NT2/D1 (cell line): Measurements from ENCODE around the gene PTPRF.

Experiments
- DNase-seq: peaks from one replicate; pipeline ENCODE4 v3.0.0-alpha.2; 2011; ENCODE audit warnings: low read depth, low spot score
- H3K27me3 ChIP-seq: 2 replicates; pipeline ENCODE4 v1.6.0; 2011; ENCODE audit warnings: mild to moderate bottlenecking; ENCODE audit not compliant: insufficient read length, insufficient read depth
- H3K36me3 ChIP-seq: 2 replicates; pipeline ENCODE4 v1.6.1; 2011; ENCODE audit warnings: mild to moderate bottlenecking, low read length, mixed read lengths; ENCODE audit not compliant: insufficient read depth, insufficient read length
- H3K4me1 ChIP-seq: 2 replicates; pipeline ENCODE4 v1.5.1; 2011; ENCODE audit not compliant: insufficient read depth, insufficient read length
- H3K4me3 ChIP-seq: 2 replicates; pipeline ENCODE4 v1.5.1; 2011; ENCODE audit warnings: low read depth; ENCODE audit not compliant: insufficient read length
- H3K9ac ChIP-seq: 2 replicates; pipeline ENCODE4 v1.6.0; 2011; ENCODE audit warnings: low read depth; ENCODE audit not compliant: insufficient read length
- H3K9me3 ChIP-seq: 2 replicates; pipeline ENCODE4 v1.5.1; 2011; ENCODE audit warnings: mild to moderate bottlenecking, low read length; ENCODE audit not compliant: insufficient read depth
- SUZ12 ChIP-seq: IDR thresholded peaks from 2 replicates; pipeline ENCODE4 v1.6.1; 2011; ENCODE audit not compliant: insufficient read length, insufficient read depth; ENCODE audit errors: extremely low read depth
- YY1 ChIP-seq: IDR thresholded peaks from 2 replicates; pipeline ENCODE4 v1.6.1; 2011; ENCODE audit not compliant: insufficient read length, insufficient read depth
- ZNF274 ChIP-seq: IDR thresholded peaks from 2 replicates; pipeline ENCODE4 v1.6.1; 2011; ENCODE audit warnings: mild to moderate bottlenecking, low read depth, low read length

The PTPRF gene

DNA sequence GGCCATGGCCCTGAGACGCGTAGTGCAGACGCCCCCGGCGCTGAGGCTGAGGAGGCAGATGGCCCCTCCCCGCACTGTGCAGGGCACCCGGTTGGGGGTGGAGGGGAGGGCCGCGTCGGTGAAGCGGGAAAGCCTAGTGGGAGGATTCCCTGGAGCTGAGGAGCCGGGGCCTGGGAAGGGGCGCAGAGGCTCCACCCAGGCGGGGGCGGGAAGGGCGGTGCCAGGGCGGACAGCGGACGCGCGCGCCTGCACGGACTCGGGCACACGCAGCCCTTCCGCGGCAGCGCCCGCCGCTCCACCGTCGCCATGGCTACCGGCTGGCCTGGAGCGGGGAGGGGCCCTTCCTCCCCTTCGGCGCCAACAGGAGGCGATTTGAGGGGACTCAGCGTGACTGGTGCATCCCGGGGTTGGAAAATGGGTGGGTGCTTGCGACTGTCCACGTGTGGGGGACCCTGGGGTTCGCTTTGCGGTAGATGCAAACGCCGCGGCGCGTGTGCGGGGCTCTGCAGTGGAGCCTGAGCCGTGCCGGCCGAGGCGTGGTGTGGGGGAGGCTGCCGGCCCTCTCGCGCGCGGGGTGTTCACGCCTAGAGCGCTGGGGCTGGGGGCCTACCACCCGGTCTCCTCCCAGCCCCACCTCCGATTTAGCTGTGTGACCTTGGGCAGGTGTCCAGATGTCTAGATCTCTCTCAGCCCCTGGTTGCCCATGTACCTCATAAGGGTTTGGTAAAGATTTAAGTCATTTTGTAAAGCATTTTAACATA is 35.1 kb downstream of the PTPRF start:
- Histone ChIP-seq H3K4me1 (peaks cover 23% of the 10 kb centered on the region), H3K27me3 (no peaks in the 10 kb centered on the region), H3K9me3 (no peaks in the 10 kb centered on the region), H3K9ac (no peak overlapping the region), H3K36me3 (peaks cover 69% of the 10 kb centered on the region), H3K4me3 (no peak overlapping the region)
- no peak for TF ChIP-seq ZNF274
- no peak for TF ChIP-seq YY1
- no peak for TF ChIP-seq SUZ12
- no peak for DNase-seq

DNA sequence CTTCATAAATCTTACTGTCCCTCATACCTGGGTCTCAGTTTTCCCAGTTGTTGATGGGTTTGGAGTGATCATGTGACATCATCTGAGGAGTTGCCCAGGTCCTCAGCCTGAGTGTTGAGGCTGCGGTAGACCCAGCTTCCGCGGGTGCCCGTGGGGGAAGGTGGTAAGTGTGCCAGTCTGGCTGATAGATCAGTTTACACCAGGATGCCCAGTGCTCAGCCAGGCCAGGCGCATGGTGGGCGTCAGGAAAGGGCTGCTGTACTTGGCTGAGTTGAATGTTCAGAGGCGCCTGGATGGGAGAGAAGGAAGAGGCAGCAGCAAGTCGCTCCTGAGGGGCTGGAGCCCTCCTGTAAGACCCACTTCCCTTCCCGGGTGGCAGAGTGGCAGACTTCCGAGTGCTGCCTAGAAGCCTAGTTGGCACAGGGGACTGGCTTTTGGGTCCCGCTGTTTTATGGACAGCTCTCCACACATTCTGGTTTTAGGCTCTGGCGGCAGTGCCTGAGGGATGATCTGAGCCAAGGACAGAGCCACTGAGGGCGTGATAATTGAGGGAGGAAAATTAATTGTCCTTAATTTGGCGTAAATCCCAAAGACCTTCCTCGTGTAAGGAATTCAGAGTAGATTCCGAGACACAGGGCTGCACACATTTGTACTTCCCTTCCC is 35.8 kb downstream of the PTPRF start:
- H3K4me3 ChIP-seq: no peak overlapping the region

DNA sequence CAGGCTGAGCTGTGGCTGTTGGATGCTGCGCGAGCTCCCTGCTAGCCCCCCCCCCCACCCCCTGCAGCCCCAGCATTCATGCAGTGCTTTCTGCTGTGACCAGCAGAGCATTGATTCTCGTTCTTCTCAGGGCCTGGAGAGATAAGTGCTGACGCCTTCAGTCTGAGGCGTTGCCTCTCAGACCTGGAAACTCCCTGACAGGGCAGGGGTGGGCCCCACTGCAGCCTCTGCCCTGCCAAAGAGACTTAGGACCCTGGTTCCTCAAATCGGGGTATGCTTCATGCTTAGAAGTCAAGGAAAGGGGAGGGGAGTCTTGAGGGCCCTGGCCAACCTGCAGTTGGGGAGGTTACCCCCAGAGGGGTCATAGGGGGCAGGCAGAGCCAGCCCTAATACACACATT is 38.5 kb downstream of the PTPRF start:
- no peak overlapping the region for H3K9ac ChIP-seq
- DNase-seq: no peak
- H3K36me3 ChIP-seq: peaks cover 87% of the 10 kb centered on the region
- no peaks in the 10 kb centered on the region for H3K9me3 ChIP-seq
- H3K4me1 ChIP-seq: peaks cover 29% of the 10 kb centered on the region
- TF ChIP-seq SUZ12: no peak
- no peak for TF ChIP-seq YY1
- TF ChIP-seq ZNF274: no peak
- H3K27me3 ChIP-seq: no peaks in the 10 kb centered on the region
- H3K4me3 ChIP-seq: no peak overlapping the region

More for the DNA sequence above, 35.8 kb downstream of the PTPRF start:
- DNase-seq: no peak
- no peaks in the 10 kb centered on the region for H3K9me3 ChIP-seq
- H3K9ac ChIP-seq: no peak overlapping the region
- TF ChIP-seq YY1 (no peak), SUZ12 (no peak), ZNF274 (no peak)
- H3K27me3 ChIP-seq: no peaks in the 10 kb centered on the region
- H3K4me1 ChIP-seq: peaks cover 23% of the 10 kb centered on the region
- peaks cover 69% of the 10 kb centered on the region for H3K36me3 ChIP-seq

DNA sequence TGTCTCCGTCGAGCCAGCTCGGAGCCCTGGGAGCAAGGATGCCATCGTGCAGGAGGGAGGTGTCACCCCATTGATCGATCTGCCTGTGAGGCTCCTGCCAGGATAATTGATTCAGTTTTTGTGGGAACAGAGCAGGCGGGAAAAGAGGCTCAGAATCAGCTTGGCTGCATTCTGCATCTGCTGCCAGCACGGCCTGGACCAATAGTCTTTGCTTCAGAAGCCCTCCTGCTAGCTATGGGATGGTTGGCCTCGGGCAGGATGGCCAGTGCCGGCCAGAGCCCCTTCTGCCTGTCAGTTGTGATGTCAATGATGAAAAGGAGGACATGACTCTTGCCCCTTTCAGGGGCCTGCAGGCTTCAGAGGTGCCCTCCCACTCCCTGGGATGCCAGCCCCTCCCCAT is 39.6 kb downstream of the PTPRF start:
- TF ChIP-seq YY1 (no peak), ZNF274 (no peak), SUZ12 (no peak)
- DNase-seq: no peak
- Histone ChIP-seq H3K36me3 (peaks cover 89% of the 10 kb centered on the region), H3K9me3 (no peaks in the 10 kb centered on the region), H3K4me1 (peaks cover 26% of the 10 kb centered on the region), H3K27me3 (no peaks in the 10 kb centered on the region), H3K4me3 (no peak overlapping the region), H3K9ac (no peak overlapping the region)

DNA sequence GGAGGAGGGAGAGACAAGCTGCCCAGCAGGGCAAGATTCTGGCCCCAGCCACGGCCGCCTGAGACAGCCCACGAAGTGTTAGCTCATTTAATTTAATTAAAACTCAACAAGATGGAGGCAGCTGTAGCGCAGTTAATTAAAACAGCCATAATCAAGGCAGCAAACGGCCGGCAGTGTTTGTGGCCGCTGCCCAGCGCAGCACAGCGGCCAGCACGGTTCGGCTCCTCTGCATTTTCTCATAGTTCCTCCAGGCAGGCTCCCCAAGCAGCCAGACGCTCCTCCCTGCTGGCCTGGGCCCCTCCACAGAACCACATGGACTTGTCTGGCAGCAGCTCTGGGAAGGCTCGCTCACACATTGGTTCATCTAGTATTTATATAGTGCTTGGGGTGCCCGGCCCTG is 40.0 kb downstream of the PTPRF start:
- Histone ChIP-seq H3K4me3 (no peak overlapping the region), H3K4me1 (peaks cover 24% of the 10 kb centered on the region), H3K9ac (no peak overlapping the region), H3K27me3 (no peaks in the 10 kb centered on the region), H3K9me3 (no peaks in the 10 kb centered on the region), H3K36me3 (peaks cover 90% of the 10 kb centered on the region)
- TF ChIP-seq ZNF274 (no peak), YY1 (no peak), SUZ12 (no peak)
- no peak for DNase-seq

DNA sequence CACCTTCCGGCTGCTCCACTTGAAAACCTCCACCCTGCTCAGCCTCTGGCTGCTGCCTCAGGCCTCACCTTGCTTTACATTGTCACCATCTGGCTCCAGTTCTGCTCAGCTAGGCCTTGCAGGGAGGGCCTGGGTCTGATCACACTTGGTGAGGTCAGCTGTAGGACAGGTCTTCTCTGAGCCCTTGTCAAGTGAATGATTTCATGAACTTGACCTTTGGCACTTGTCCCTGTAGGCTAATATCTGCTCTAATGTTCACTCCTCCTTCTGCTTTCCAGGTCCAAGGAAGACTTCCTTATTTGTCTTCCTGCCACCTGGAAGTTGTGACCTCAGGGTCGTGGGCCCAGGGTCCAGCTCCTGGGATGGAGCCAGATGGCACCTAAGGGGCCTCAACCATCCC is 41.4 kb downstream of the PTPRF start:
- H3K9ac ChIP-seq: no peak overlapping the region
- H3K4me3 ChIP-seq: no peak overlapping the region
- H3K36me3 ChIP-seq: peaks cover 90% of the 10 kb centered on the region
- H3K27me3 ChIP-seq: no peaks in the 10 kb centered on the region
- H3K9me3 ChIP-seq: no peaks in the 10 kb centered on the region
- peaks cover 25% of the 10 kb centered on the region for H3K4me1 ChIP-seq
- no peak for DNase-seq
- TF ChIP-seq ZNF274: no peak
- no peak for TF ChIP-seq YY1
- no peak for TF ChIP-seq SUZ12

DNA sequence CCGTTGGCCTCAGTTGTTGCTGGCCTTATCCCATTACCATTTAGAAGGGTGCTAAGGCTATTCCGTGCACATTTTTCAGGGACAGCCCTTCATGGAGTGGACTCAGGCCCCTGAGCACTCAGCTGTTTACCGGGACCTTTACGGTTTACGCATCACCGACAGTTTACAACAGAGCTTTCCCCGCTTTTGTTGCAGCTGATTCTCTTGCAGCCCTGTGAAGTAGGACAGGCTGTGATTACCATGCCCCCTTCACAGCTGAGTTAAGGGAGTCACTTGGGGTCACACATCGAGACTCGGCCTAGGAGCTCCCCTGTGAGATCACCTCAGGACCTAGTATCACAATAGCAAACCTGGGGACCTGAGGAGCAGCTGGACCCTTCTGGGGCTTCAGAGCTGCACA is 41.9 kb downstream of the PTPRF start:
- Histone ChIP-seq H3K9ac (peak overlapping the region; percentile 7), H3K27me3 (no peaks in the 10 kb centered on the region), H3K36me3 (peaks cover 90% of the 10 kb centered on the region), H3K4me3 (no peak overlapping the region), H3K9me3 (no peaks in the 10 kb centered on the region), H3K4me1 (peaks cover 30% of the 10 kb centered on the region)
- no peak for TF ChIP-seq ZNF274
- no peak for TF ChIP-seq SUZ12
- no peak for TF ChIP-seq YY1
- no peak for DNase-seq
